Gastroesophageal sphincter (tissue), 4 donors: ENCODE measurements around the gene CCT2. TPM values are rescaled to one million over a fixed set of nuclear protein-coding genes. Genes with fewer than 3 reads are reported as not detected.
A peak's percentile ranks its signal among the peaks of the same experiment; 100 is the strongest.

ENCODE experiments used
- ATAC-seq: fragments of 150-250 bp; one replicate; pipeline ENCODE4 v1.9.1; 2016; ENCODE audit warnings: mild to moderate bottlenecking, moderate library complexity
- H3K27ac ChIP-seq, 4 donors: fragments of 200-600 bp; sonication (generic) in 3 of 4; 1 replicate in 3 of 4; 2 replicates in 1 of 4; pipeline ENCODE4 v1.5.1; 2016 to 2019
- H3K27me3 ChIP-seq: fragments of 200-600 bp; sonication (generic); one replicate; pipeline ENCODE4 v1.5.1; 2019
- H3K36me3 ChIP-seq, 2 donors: fragments of 200-600 bp; sonication (generic); one replicate each; pipeline ENCODE4 v1.5.1; 2019; ENCODE audit warnings: control low read depth in 1 of 2
- H3K4me1 ChIP-seq, 3 donors: fragments of 200-600 bp; sonication (generic); 1 replicate in 2 of 3; 2 replicates in 1 of 3; pipeline ENCODE4 v1.5.1; 2016 to 2019; ENCODE audit warnings: control low read depth in 2 of 3
- H3K4me3 ChIP-seq, 2 donors: fragments of 200-600 bp; sonication (generic); one replicate each; pipeline ENCODE4 v1.5.1; 2019; ENCODE audit warnings: mild to moderate bottlenecking in 1 of 2, moderate library complexity in 1 of 2
- H3K9me3 ChIP-seq, 3 donors: fragments of 200-600 bp; sonication (generic); one replicate each; pipeline ENCODE4 v1.5.1; 2017 to 2019; ENCODE audit warnings: control low read depth in 2 of 3
- CTCF ChIP-seq, 4 experiments: fragments of 200-600 bp in 2 of 4; fragments of 450-650 bp in 2 of 4; sonication (generic) in 1 of 4; IDR thresholded peaks; one replicate each; pipeline ENCODE4 v1.5.1; 2017 to 2019; ENCODE audit warnings: antibody characterized with exemption in 4 of 4, mild to moderate bottlenecking in 2 of 4, moderate library complexity in 2 of 4
- EP300 ChIP-seq: sonication (generic); formaldehyde crosslinking; IDR thresholded peaks from one replicate; pipeline ENCODE4 v1.6.1; 2017; ENCODE audit warnings: antibody characterized with exemption, mild to moderate bottlenecking
- POLR2A ChIP-seq, 2 donors: fragments of 450-650 bp; IDR thresholded peaks; one replicate each; pipeline ENCODE4 v1.6.1; 2017; ENCODE audit warnings: antibody characterized with exemption in 2 of 2, mild to moderate bottlenecking in 2 of 2, moderate library complexity in 1 of 2
- POLR2AphosphoS5 ChIP-seq: sonication (generic); formaldehyde crosslinking; IDR thresholded peaks from one replicate; pipeline ENCODE4 v1.6.1; 2017; ENCODE audit warnings: antibody characterized with exemption
- WGBS, 2 donors: methylation state at CpG; one replicate each; pipeline ENCODE4 v1.1.5; 2018; ENCODE audit warnings: low coverage in 1 of 2; 5-methylcytosine and 5-hydroxymethylcytosine counted together
- total RNA-seq, 4 donors: library from RNA; depleted of rRNA; stranded (reverse); fragments of >200 nt; gene quantifications; one replicate each; pipeline ENCODE4 v1.1.0, GENCODE V29; 2016

CCT2 gene
- total RNA-seq, 4 donors from 2014 or later = 95.4 to 125 (median 110) TPM

GRCh38 chr12:69570545-69571399 is 14.5 kb upstream of the CCT2 start:
- H3K9me3 ChIP-seq = no peaks in the 10 kb centered on the region
- H3K4me3 ChIP-seq = no peak overlapping the region
- peaks cover 0 to 59% of the 10 kb centered on the region in 2 donors for H3K36me3 ChIP-seq
- H3K27ac ChIP-seq = no peak overlapping the region
- peaks cover 0 to 10% (median 0%) of the 10 kb centered on the region in 3 donors for H3K4me1 ChIP-seq
- WGBS, 2 donors = 25 to 29% methylated on average over 6 of the region's 6 CpGs
- TF ChIP-seq EP300 (no peak), POLR2AphosphoS5 (peak; percentile 24), POLR2A (IDR thresholded peaks at IDR 0.05) (no peak), CTCF (IDR thresholded peaks at IDR 0.05) (peak; percentile 75 to 81 (median 78))
- no peaks in the 10 kb centered on the region for H3K27me3 ChIP-seq
- no peak for ATAC-seq

- no peak for ATAC-seq
- Histone ChIP-seq H3K27ac (no peak overlapping the region), H3K27me3 (no peaks in the 10 kb centered on the region), H3K9me3 (no peaks in the 10 kb centered on the region), H3K36me3 (peaks cover 0 to 50% of the 10 kb centered on the region in 2 donors), H3K4me3 (no peak overlapping the region), H3K4me1 (peaks cover 0 to 8% (median 0%) of the 10 kb centered on the region in 3 donors)
- TF ChIP-seq CTCF (IDR thresholded peaks at IDR 0.05) (no peak), POLR2A (IDR thresholded peaks at IDR 0.05) (no peak), POLR2AphosphoS5 (no peak), EP300 (no peak)
- WGBS, 2 donors = 68 to 86% methylated on average over 2 to 3 of the region's 3 CpGs
Measured at GRCh38 chr12:69575346-69575745, 9.9 kb upstream of the CCT2 start.

- no peak for TF ChIP-seq CTCF (IDR thresholded peaks at IDR 0.05)
- no peak for TF ChIP-seq POLR2AphosphoS5
- TF ChIP-seq POLR2A (IDR thresholded peaks at IDR 0.05) = no peak
- TF ChIP-seq EP300 = no peak
- Histone ChIP-seq H3K27ac (no peak overlapping the region), H3K4me1 (no peaks in the 10 kb centered on the region), H3K36me3 (peaks cover 0 to 28% of the 10 kb centered on the region in 2 donors), H3K27me3 (no peaks in the 10 kb centered on the region), H3K9me3 (no peaks in the 10 kb centered on the region), H3K4me3 (no peak overlapping the region)
- ATAC-seq = no peak
- 83 to 91% methylated on average over 2 of the region's 2 CpGs for WGBS, 2 donors
Measured at GRCh38 chr12:69578283-69578682, 7.0 kb upstream of the CCT2 start.

- ATAC-seq = no peak
Measured at GRCh38 chr12:69579029-69579428, 6.2 kb upstream of the CCT2 start.

More at GRCh38 chr12:69579029-69579428, 6.2 kb upstream of the CCT2 start:
- TF ChIP-seq EP300 = no peak
- TF ChIP-seq CTCF (IDR thresholded peaks at IDR 0.05) = no peak
- no peak for TF ChIP-seq POLR2A (IDR thresholded peaks at IDR 0.05)
- TF ChIP-seq POLR2AphosphoS5 = no peak
- Histone ChIP-seq H3K9me3 (no peaks in the 10 kb centered on the region), H3K4me3 (no peak overlapping the region), H3K27me3 (no peaks in the 10 kb centered on the region), H3K27ac (no peak overlapping the region), H3K36me3 (peaks cover 0 to 20% of the 10 kb centered on the region in 2 donors), H3K4me1 (no peaks in the 10 kb centered on the region)
- 58 to 69% methylated on average over 4 of the region's 4 CpGs for WGBS, 2 donors
